RWPE1 (cell line): ENCODE results near the gene TSPAN18.

Source experiments
- CTCF ChIA-PET: fragments of 350-600 bp; sonication (Branson Sonifier 250); formaldehyde crosslinking; extraction: SDS; loops from one replicate; lab custom pipeline; 2021; lab: Yijun Ruan, JAX
- POLR2A ChIA-PET: fragments of 400-600 bp; formaldehyde crosslinking; extraction: SDS; loops from one replicate; lab custom pipeline; 2020; ENCODE audit warnings: antibody characterized with exemption; ENCODE audit not compliant: low non-redundant PET; lab: Yijun Ruan, JAX
- DNase-seq: peaks from one replicate; pipeline ENCODE4 v3.0.0; 2012; ENCODE audit warnings: low spot score
- H3K27ac ChIP-seq: fragments of 450-650 bp; 2 replicates; pipeline ENCODE4 v1.5.1; 2017
- TF ChIP-seq, protein P1 (sequence below): fragments of 450-650 bp; conservative IDR thresholded peaks from 2 replicates; pipeline ENCODE4 v1.5.1; 2017; ENCODE audit warnings: low read depth, mild to moderate bottlenecking

The TSPAN18 gene

DNA sequence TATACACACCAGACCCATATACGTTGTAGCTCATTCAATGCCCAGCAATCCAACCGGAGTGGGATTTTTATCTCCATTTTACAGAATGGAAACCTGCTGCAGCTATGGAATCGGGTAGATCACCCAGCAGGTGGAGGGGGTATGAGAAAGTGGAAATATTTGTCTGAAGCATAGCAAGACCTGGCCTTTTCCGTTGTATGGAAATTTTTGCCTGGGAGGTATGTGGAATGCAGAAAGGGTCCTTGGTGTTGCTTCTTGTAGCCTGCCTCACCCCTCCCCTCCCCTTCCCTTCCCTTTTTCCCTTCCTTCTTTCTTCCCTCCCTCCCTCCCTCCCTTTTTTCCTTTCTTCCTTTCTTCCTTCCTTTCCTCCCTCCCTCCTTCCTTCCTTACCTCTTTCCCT, 15.2 kb downstream of the TSPAN18 start:
- ChIA-PET CTCF (interaction anchor here (0.7 to 1.1 kb wide), 2 partner anchors 33 to 125 kb away, joined by 3 to 6 read pairs; no protein-coding TSS in a partner anchor), POLR2A (no interaction called here)
- TF ChIP-seq, protein P1, sequence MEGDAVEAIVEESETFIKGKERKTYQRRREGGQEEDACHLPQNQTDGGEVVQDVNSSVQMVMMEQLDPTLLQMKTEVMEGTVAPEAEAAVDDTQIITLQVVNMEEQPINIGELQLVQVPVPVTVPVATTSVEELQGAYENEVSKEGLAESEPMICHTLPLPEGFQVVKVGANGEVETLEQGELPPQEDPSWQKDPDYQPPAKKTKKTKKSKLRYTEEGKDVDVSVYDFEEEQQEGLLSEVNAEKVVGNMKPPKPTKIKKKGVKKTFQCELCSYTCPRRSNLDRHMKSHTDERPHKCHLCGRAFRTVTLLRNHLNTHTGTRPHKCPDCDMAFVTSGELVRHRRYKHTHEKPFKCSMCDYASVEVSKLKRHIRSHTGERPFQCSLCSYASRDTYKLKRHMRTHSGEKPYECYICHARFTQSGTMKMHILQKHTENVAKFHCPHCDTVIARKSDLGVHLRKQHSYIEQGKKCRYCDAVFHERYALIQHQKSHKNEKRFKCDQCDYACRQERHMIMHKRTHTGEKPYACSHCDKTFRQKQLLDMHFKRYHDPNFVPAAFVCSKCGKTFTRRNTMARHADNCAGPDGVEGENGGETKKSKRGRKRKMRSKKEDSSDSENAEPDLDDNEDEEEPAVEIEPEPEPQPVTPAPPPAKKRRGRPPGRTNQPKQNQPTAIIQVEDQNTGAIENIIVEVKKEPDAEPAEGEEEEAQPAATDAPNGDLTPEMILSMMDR = no peak

DNA sequence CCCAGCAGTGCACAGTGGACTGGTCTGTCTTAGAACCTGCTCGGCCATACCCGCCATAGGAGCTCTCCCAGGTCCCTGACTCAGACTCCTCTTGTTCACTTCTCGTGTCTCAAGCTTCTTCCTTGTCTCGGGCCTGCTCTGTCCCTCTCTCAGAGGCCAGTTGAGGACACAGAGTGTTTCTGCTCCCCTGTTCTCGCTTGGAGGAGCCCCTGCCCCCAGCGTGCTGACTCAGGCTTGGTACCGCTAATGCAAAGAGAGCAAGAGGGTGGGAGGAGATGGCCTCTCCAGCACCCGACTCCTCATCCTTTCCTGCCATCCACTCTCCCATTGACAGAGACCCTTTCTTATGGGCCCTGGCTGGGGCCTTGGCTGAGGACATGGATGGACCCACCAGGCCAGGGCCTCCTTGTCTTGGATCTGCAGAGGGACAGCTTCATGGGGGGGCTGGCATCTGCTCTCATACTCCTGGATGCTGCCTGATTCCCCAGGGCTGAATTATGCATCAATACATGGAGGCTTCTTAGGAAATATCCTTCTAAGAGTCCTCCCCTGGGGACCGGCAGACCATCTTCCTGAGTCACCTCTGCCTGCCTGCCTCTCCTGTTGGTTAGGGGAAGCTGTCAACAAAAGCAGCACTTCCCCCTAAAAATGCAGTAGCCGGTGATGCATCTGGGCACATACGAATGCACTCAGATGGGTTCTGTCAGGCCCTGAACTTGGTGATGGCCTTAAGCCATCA, 15.9 kb downstream of the TSPAN18 start:
- no peak overlapping the region for H3K27ac ChIP-seq
- ChIA-PET POLR2A (no interaction called here), CTCF (interaction anchor here (1.1 to 1.4 kb wide), 2 partner anchors 33 to 169 kb away, joined by 3 to 6 read pairs; no protein-coding TSS in a partner anchor)
- DNase-seq = no peak
- TF ChIP-seq, protein P1 = no peak

More for the DNA sequence above, 15.2 kb downstream of the TSPAN18 start:
- no peak overlapping the region for H3K27ac ChIP-seq
- DNase-seq = no peak

DNA sequence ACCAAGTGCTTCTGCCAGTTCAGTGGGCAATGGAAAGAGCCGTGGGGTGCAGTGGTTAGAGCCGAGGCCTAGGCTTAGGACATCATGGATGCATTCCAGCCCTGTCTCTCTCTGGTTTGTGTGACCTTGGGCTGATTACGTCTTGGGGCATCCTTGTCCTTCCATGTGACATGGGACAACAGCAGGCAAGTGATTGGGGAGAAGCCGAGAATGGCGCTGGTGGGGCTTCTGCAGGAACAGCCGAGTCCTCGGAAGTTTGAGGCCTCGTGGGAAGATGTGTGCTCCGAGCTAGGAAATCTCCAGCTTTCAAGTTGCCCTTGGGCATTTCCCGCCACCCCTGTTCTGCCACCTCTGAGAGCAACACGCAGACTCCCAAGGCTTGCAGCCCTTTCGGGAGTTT, 16.6 kb downstream of the TSPAN18 start:
- H3K27ac ChIP-seq = no peak overlapping the region
- DNase-seq = no peak
- CTCF ChIA-PET = interaction anchor here (1.1 to 1.4 kb wide), 2 partner anchors 32 to 168 kb away, joined by 3 to 6 read pairs; no protein-coding TSS in a partner anchor
- TF ChIP-seq, protein P1 = no peak
- POLR2A ChIA-PET = no interaction called here

DNA sequence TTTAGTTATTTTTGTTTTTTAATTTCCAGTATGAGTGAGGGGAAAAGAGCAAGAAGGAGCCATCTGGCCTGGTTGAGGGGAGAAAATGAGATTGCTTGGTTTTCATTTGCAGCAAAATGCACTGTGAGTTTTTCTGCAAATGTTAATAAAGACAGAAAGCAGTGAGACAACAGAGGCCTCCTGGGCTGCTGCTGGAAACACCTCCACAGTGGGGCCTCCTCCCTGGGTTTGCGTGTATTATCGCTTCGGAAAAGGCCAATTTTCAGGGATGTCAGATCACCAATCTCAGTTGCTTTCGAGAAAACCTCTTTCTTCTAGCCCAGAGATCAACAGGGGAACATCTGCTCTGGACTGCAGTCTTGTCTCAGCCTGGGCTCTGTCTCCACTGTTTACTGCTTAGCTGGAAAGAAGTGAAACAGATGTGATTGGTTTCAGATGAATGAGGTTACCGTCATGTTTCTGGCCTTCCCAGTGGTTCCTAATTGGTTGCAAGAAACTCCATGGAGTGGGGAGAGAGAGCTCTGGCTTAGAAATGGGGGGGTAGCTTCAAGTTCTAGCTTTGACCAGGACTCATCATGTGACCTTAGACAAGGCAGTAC, 17.3 kb downstream of the TSPAN18 start:
- POLR2A ChIA-PET = no interaction called here
- no peak for DNase-seq
- CTCF ChIA-PET = interaction anchor here (1.4 kb wide), 1 partner anchor 167 kb away, joined by 3 read pairs; no protein-coding TSS in a partner anchor
- H3K27ac ChIP-seq = no peak overlapping the region
- TF ChIP-seq, protein P1 = no peak

DNA sequence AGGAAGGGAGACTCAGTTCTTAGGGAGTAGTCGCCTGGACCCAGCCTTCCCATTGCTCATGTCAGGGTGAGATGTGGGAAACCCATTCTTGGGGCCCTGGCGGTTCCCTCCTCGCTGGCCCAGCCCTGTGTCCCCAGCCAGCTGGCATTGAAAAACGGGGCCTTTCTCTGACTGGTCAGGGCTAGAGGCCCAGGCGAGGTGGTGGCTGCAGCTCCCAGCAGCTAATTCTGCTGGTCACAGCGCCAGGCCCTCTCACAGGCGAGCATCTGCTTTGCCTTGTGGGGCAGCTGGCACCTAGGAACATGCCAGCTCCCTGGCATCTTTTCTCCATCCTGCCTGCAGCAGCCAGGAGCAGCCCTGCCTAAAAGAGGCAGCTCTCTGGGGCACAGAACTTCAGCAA, 20.1 kb downstream of the TSPAN18 start:
- TF ChIP-seq, protein P1 = no peak
- H3K27ac ChIP-seq = no peak overlapping the region
- ChIA-PET CTCF (interaction anchor here (0.7 to 1.2 kb wide), 3 partner anchors 10 to 190 kb away, joined by 3 to 6 read pairs (median 3); no protein-coding TSS in a partner anchor), POLR2A (no interaction called here)
- DNase-seq = no peak

DNA sequence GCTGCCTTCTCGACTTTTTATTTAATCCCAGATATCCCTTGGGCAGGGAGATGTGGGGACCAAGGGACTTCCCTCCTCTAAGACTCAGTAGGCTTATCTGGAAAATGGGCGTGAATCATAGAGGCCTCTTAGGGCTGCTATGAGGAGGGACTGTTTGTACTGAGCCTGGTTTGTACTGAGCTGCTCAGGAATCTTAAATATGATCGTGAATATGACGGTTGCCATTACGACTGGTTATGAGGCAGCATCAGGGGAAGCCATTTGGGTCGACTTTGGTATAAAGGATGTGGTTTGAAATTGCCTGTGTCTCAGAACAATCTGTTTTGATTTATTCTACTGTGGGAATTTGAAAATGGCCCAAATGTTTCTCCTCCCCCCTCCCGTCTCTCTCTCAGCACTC, 20.6 kb downstream of the TSPAN18 start:
- TF ChIP-seq, protein P1 = no peak
- CTCF ChIA-PET = interaction anchor here (1.1 kb wide), 1 partner anchor 10 kb away, joined by 3 read pairs; no protein-coding TSS in a partner anchor
- DNase-seq = no peak
- no peak overlapping the region for H3K27ac ChIP-seq
- POLR2A ChIA-PET = no interaction called here
